PC-3 (cell line): ENCODE measurements around the gene RAI14. TPM values are rescaled to one million over a fixed set of nuclear protein-coding genes. Genes with fewer than 3 reads are reported as not detected.

Experiments
- ATAC-seq: fragments of 200-7000 bp; cut with Tn5 transposase; 2 replicates; pipeline ENCODE4 v1.9.1; 2020; ENCODE audit warnings: mild to moderate bottlenecking, moderate library complexity
- BruUV-seq: library from RNA; stranded (reverse); fragments of 400-500 nt; replicated peaks from 2 replicates; lab custom pipeline; 2021; lab: Mats Ljungman, UMichigan
- CTCF ChIA-PET: fragments of 300-600 bp; sonication (Branson Sonifier 250); formaldehyde crosslinking; loops from one replicate; lab custom pipeline; 2022; ENCODE audit warnings: antibody characterized with exemption; lab: Charles Lee
- POLR2A ChIA-PET: fragments of 300-600 bp; sonication (Branson Sonifier 250); formaldehyde crosslinking; loops from one replicate; lab custom pipeline; 2022; ENCODE audit warnings: antibody characterized with exemption; ENCODE audit not compliant: unreplicated experiment; lab: Charles Lee
- DNase-seq: peaks from one replicate; pipeline ENCODE4 v3.0.0-alpha.2; 2015
- H2AFZ ChIP-seq: fragments of 300-600 bp; sonication (generic); 2 replicates; pipeline ENCODE4 v1.6.0; 2016; ENCODE audit warnings: antibody characterized with exemption, low read length
- H3F3A ChIP-seq: fragments of 300-600 bp; sonication (generic); one replicate; pipeline ENCODE4 v1.6.0; 2017; ENCODE audit warnings: antibody characterized with exemption, low read length, control low read depth, mild to moderate bottlenecking; ENCODE audit not compliant: unreplicated experiment
- H3K27ac ChIP-seq: fragments of 300-600 bp; sonication (generic); 2 replicates; pipeline ENCODE4 v1.5.1; 2016; ENCODE audit warnings: mild to moderate bottlenecking, low read length
- H3K27me3 ChIP-seq: fragments of 300-600 bp; sonication (generic); 2 replicates; pipeline ENCODE4 v1.6.1; 2016; ENCODE audit warnings: low read length, mixed read lengths
- H3K36me3 ChIP-seq: fragments of 300-600 bp; sonication (generic); 2 replicates; pipeline ENCODE4 v1.6.1; 2016; ENCODE audit warnings: low read depth, mixed run types, low read length, mixed read lengths
- H3K4me1 ChIP-seq: fragments of 300-600 bp; sonication (generic); 2 replicates; pipeline ENCODE4 v1.5.1; 2016; ENCODE audit warnings: low read length; ENCODE audit not compliant: insufficient read depth
- H3K4me2 ChIP-seq: fragments of 300-600 bp; sonication (generic); 2 replicates; pipeline ENCODE4 v1.6.0; 2016; ENCODE audit warnings: low read length
- H3K4me3 ChIP-seq: fragments of 300-600 bp; sonication (generic); 2 replicates; pipeline ENCODE4 v1.5.1; 2016; ENCODE audit warnings: mild to moderate bottlenecking, low read length, mixed read lengths
- H3K79me2 ChIP-seq: fragments of 300-600 bp; sonication (generic); 2 replicates; pipeline ENCODE4 v1.6.1; 2017; ENCODE audit warnings: low read length, mixed read lengths
- H3K9ac ChIP-seq: fragments of 300-600 bp; sonication (generic); 2 replicates; pipeline ENCODE4 v1.6.0; 2016; ENCODE audit warnings: mild to moderate bottlenecking, low read length
- H3K9me2 ChIP-seq: fragments of 300-600 bp; sonication (generic); replicated peaks from 2 replicates; pipeline ENCODE4 v1.6.1; 2016; ENCODE audit warnings: mixed run types, low read length, mixed read lengths
- H3K9me3 ChIP-seq: fragments of 300-600 bp; sonication (generic); 2 replicates; pipeline ENCODE4 v1.6.1; 2016; ENCODE audit warnings: low read length, mixed read lengths
- H4K20me1 ChIP-seq: fragments of 300-600 bp; sonication (generic); 2 replicates; pipeline ENCODE4 v1.6.1; 2016; ENCODE audit warnings: low read length, mixed read lengths
- CTCF ChIP-seq: fragments of 300-600 bp; sonication (generic); conservative IDR thresholded peaks from 2 replicates; pipeline ENCODE4 v1.5.1; 2017; ENCODE audit warnings: antibody characterized with exemption, low read depth, mild to moderate bottlenecking, low read length
- EZH2 ChIP-seq: fragments of 300-600 bp; sonication (generic); IDR thresholded peaks from one replicate; pipeline ENCODE4 v1.6.1; 2017; ENCODE audit warnings: antibody characterized with exemption, mild to moderate bottlenecking, low read length; ENCODE audit not compliant: unreplicated experiment
- EZH2phosphoT487 ChIP-seq: fragments of 300-600 bp; sonication (generic); IDR thresholded peaks from 2 replicates; pipeline ENCODE4 v1.6.1; 2018; ENCODE audit warnings: mild to moderate bottlenecking, antibody characterized with exemption, low read length, borderline replicate concordance
- intact Hi-C: fragments of 100-400 bp; cut with micrococcal nuclease; formaldehyde crosslinking; loops from 2 replicates; pipeline ENCODE4 v1.9.0; 2023
- total RNA-seq: library from RNA; depleted of rRNA; stranded (reverse); fragments of >200 nt; gene quantifications from 2 replicates; pipeline ENCODE4 v1.2.3, GENCODE V29; 2014

The RAI14 gene
- total RNA-seq, 1 experiment from 2014 or later: 73.5 TPM

GRCh38 chr5:34728236-34728635 is 72.1 kb downstream of the RAI14 start:
- Histone ChIP-seq H3K27me3 (no peaks in the 10 kb centered on the region), H3K9me3 (no peaks in the 10 kb centered on the region), H3K9me2 (no peaks in the 10 kb centered on the region), H3K4me1 (no peaks in the 10 kb centered on the region), H3K36me3 (peaks cover 31% of the 10 kb centered on the region), H3K27ac (no peak overlapping the region), H3K4me3 (no peak overlapping the region), H2AFZ (no peak overlapping the region), H3K79me2 (peaks cover 59% of the 10 kb centered on the region), H3F3A (peaks cover 4% of the 10 kb centered on the region), H4K20me1 (no peaks in the 10 kb centered on the region), H3K9ac (no peak overlapping the region), H3K4me2 (no peak overlapping the region)
- no TSS peak for BruUV-seq
- ATAC-seq (no peak), DNase-seq (no peak)
- TF ChIP-seq EZH2phosphoT487 (no peak), CTCF (no peak), EZH2 (no peak)
- intact Hi-C loops: no loop called here
- ChIA-PET POLR2A (no interaction called here), CTCF (no interaction called here)

GRCh38 chr5:34731435-34732232 is 75.5 kb downstream of the RAI14 start:
- TF ChIP-seq EZH2 (no peak), EZH2phosphoT487 (no peak), CTCF (no peak)
- ATAC-seq: no peak
- H3K9me2 ChIP-seq: no peaks in the 10 kb centered on the region
- peaks cover 4% of the 10 kb centered on the region for H3F3A ChIP-seq
- H3K9ac ChIP-seq: no peak overlapping the region
- no peaks in the 10 kb centered on the region for H3K4me1 ChIP-seq
- H3K27ac ChIP-seq: no peak overlapping the region
- ChIA-PET POLR2A (no interaction called here), CTCF (no interaction called here)
- no peak for DNase-seq
- no peaks in the 10 kb centered on the region for H3K9me3 ChIP-seq
- BruUV-seq: no TSS peak
- H3K36me3 ChIP-seq: peaks cover 11% of the 10 kb centered on the region
- no peak overlapping the region for H2AFZ ChIP-seq
- H3K4me3 ChIP-seq: no peak overlapping the region
- H4K20me1 ChIP-seq: no peaks in the 10 kb centered on the region
- intact Hi-C loops: no loop called here
- no peaks in the 10 kb centered on the region for H3K27me3 ChIP-seq
- H3K79me2 ChIP-seq: peaks cover 40% of the 10 kb centered on the region
- no peak overlapping the region for H3K4me2 ChIP-seq

- H3K27me3 ChIP-seq: no peaks in the 10 kb centered on the region
- ChIA-PET POLR2A (no interaction called here), CTCF (no interaction called here)
- peaks cover 2% of the 10 kb centered on the region for H3K36me3 ChIP-seq
- ATAC-seq: no peak
- H4K20me1 ChIP-seq: no peaks in the 10 kb centered on the region
- intact Hi-C loops: no loop called here
- H3K27ac ChIP-seq: no peak overlapping the region
- peaks cover 4% of the 10 kb centered on the region for H3F3A ChIP-seq
- DNase-seq: no peak
- no peak overlapping the region for H3K4me3 ChIP-seq
- no peak overlapping the region for H3K4me2 ChIP-seq
- no peak overlapping the region for H2AFZ ChIP-seq
- no peaks in the 10 kb centered on the region for H3K4me1 ChIP-seq
- H3K79me2 ChIP-seq: peaks cover 26% of the 10 kb centered on the region
- no TSS peak for BruUV-seq
- H3K9me3 ChIP-seq: no peaks in the 10 kb centered on the region
- no peaks in the 10 kb centered on the region for H3K9me2 ChIP-seq
- H3K9ac ChIP-seq: no peak overlapping the region
- TF ChIP-seq EZH2phosphoT487: no peak
- TF ChIP-seq EZH2: no peak
- no peak for TF ChIP-seq CTCF
Observed at GRCh38 chr5:34734326-34734725, 78.2 kb downstream of the RAI14 start.
